Measurements from ENCODE around the gene MOB3C.

MOB3C gene

DNA sequence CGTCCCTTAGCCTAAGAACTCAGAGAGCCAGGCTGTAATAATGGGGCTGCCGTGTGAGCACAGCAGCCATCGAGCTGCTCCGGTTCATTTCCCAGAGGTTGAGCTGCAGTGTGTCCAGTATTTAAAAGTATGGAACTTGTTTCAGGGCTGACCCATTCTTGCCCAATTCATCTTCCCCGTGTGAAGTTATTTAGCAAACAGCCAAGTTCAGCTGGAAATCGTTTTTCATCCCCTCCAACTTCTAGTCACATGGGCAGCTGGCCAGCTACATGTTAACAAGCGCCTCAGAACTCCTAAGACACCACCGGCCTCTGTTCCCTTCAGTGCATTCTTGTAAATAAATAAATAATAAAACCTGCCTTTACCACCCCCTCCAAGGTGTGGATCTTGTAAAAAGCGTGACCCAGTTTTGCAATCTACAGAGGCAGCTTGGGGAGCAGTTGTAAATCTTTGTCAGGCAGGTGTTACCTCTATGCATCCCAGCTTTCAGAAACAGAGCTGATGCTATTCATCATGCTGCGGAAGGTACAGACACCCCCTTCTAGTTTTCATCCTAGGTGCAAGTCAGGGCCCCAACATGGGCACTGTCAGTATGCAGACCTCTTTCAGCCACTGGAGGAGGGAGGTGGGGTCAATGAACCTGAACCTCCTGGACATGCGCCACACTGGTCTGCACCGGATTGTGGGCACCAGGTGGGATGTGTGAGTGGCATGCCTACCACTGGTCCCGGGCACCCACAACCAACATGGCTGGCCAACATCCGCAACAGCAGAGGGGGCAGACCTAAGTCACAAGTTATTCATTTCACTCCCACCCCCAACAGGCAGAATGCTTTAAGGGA lies 46.5 kb downstream of the MOB3C start:
- DNase-seq = no peak

DNA sequence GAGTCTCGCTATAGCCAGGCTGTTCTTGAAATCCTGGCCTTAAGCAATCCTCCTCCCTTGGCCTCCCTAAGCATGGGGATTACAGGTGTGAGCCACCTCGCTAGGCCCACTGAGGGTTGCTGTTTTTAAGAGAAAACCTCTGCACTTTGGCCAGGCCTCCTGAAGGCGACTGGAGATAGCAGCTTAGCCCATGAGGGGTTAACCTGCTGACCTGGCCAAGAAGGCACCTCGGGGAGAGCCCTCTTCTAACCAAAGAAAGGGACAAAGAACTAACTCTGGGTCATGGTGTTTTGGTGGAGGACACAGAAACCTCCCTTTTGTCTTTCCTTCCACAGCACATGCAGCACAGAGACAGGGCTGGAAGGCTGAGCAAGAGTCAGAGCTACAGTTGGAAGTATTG lies 47.5 kb downstream of the MOB3C start:
- no peak for DNase-seq

DNA sequence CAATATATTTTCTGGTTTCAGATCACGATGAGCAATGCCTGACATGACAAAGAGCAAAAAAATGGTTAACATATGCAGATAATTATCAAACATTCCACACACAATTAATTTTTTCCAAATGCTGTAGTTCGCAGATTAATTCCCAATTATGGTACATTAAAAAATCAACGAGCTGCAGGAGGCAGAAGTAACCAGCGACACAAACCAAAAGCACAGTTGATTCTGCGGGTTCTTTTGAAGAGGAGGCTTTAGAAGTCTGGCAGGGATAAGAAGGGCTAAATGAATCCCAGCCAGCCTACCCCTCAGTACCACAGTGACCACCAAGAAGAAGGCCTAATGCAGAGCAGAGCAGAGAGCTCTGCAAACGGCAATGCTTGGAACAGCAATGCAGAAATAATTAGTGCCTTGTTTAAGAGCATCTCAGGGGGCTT lies 48.1 kb downstream of the MOB3C start:
- no peak for DNase-seq

DNA sequence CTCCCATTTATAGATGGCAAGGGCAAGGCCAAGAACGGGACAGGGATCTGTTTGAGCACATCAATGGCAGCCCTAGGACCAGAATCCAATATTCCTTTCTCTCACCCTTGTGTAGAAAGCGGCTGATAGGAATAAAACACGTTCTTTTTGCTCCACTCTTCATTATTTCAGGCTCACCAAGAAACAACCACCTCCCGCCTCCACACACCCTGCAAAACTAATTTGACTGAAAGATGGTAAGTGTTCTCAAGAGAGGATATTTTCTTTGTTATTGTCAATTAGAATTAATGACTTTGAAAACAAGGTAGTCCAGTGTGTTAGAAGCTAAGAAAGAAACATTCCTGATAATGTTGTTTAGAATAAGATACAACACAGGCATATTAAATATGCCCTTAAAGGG lies 53.3 kb downstream of the MOB3C start:
- DNase-seq = no peak

DNA sequence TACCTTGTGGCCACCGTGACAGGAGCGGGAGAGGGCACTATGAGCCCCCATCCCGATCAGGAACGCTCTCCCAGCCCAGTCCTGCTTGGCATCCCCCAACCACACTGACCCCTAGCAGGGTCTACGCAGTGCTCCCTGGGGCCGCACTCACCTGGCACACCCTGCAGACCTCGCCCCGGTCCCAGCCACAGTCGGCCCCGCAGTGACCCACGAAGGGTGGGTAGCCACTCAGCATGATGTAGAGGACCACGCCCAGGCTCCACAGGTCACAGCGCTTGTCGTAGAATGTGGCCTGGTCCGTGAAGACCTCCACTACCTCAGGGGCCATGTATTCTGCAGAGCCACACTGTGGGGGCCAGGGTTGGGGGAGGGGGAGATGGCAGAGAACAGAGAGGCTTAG lies 54.1 kb downstream of the MOB3C start:
- no peak for DNase-seq

DNA sequence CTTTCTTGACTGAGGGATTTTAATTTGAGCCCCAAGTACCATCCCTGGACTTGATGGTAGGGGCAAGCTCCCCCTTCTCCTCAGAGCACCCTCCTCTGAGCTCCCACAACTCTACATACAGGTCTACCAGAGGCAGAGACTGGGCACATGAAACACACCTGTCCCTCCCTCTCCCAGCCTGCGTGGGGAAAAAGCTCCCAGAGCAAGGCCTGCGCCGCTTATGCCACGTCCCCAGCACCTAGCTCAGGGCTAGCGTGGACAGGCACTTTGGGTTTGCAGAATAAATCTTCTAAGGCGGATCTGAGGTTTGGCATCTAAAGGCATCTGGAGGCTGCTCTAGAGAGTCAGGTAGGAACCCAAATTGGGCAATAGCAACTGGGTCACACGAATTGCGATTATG lies 57.6 kb downstream of the MOB3C start:
- DNase-seq = no peak

DNA sequence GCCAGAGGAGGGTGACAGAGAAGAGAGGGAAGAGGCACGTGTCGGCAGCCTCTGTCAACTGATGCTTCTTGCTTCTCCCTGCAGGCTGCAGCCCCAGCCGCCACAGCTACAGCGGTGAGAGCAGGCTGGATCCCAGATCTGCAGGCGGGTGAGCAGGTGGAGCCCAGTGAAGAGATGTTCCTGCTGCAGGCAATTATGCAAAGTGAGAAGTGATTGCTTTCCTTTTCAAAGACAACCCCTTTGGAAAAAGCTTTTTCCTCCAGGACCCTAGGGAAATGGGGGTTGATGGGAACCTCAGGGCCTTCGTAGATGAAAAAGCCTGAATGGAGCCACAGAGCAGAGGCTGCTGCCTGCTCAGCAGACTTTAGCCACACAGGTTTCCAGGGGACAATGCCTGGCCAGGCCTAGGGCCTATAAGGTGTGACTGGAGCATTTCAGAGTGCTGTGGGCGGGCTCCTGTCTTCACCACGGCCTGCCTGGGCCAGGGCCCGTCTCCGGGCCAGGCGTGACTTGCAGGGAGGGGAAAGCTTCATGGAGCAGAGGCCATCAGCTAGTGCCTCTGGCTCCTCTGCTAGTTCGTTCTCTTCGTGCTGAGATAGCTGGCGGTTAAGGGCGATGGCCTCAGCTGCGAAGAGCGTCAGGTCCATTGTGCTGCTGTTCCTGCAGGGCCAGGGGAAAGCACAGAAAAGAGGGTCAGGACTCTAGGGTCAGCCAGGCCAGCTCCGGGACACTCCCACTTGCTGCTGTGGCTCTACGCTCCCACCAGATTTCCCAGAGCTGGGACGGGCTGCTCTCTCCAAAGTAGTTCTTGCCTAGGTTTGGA lies 58.3 kb downstream of the MOB3C start:
- DNase-seq = peak; percentile 27

All from NCI-H1105 treated with DMSO at 0.1 percent for 48 hours (cell line).